HepG2 (cell line): ENCODE measurements around the gene WIZ. TPM values are rescaled to one million over a fixed set of nuclear protein-coding genes. Genes with fewer than 3 reads are reported as not detected.

ENCODE experiments used
- BCL6 ChIP-seq: IDR thresholded peaks from 2 replicates; pipeline ENCODE4 v1.6.1; 2016; ENCODE audit warnings: missing genetic modification reagents, missing compliant biosample characterization
- FOXO4 ChIP-seq: sonication (generic); formaldehyde crosslinking; conservative IDR thresholded peaks from 2 replicates; pipeline ENCODE4 v1.8.1; 2023; ENCODE audit warnings: missing genetic modification reagents
- JUNB ChIP-seq: sonication (generic); formaldehyde crosslinking; IDR thresholded peaks from 2 replicates; pipeline ENCODE4 v1.8.0; 2022; ENCODE audit warnings: missing genetic modification reagents, mild to moderate bottlenecking, borderline replicate concordance
- KAT2B ChIP-seq: fragments of 150-350 bp; IDR thresholded peaks from 2 replicates; pipeline ENCODE4 v1.6.1; 2014; ENCODE audit warnings: low read depth, low read length, borderline replicate concordance
- KAT8 ChIP-seq: IDR thresholded peaks from 2 replicates; pipeline ENCODE4 v1.6.1; 2016; ENCODE audit warnings: missing genetic modification reagents, missing compliant biosample characterization
- MAZ ChIP-seq, 2 experiments: sonication (generic) in 1 of 2; formaldehyde crosslinking in 1 of 2; IDR thresholded peaks; 2 replicates each; pipeline versions ENCODE4 v1.5.0 to v1.6.1; 2012 to 2020; ENCODE audit warnings: low read depth in 2 of 2, mild to moderate bottlenecking in 2 of 2, borderline replicate concordance in 1 of 2, improper control_type of control experiment in 1 of 2, low read length in 1 of 2, missing genetic modification reagents in 1 of 2, moderate library complexity in 1 of 2
- MBD4 ChIP-seq: IDR thresholded peaks from 2 replicates; pipeline ENCODE4 v1.6.1; 2012; ENCODE audit warnings: low read length, inconsistent platforms, borderline replicate concordance
- NRL ChIP-seq: sonication (generic); formaldehyde crosslinking; IDR thresholded peaks from 2 replicates; pipeline ENCODE4 v1.5.0; 2020; ENCODE audit warnings: missing genetic modification reagents, mild to moderate bottlenecking, moderate library complexity, borderline replicate concordance
- PHF21A ChIP-seq: sonication (generic); formaldehyde crosslinking; IDR thresholded peaks from 2 replicates; pipeline ENCODE4 v1.5.0; 2020; ENCODE audit warnings: mild to moderate bottlenecking, missing genetic modification reagents
- SOX6 ChIP-seq, 2 experiments: fragments of 450-650 bp in 1 of 2; sonication (generic) in 1 of 2; formaldehyde crosslinking in 1 of 2; IDR thresholded peaks; 2 replicates each; pipeline versions ENCODE4 v1.4.0 to v1.6.1; 2017 to 2020; ENCODE audit warnings: antibody characterized with exemption in 1 of 2, mild to moderate bottlenecking in 1 of 2, missing genetic modification reagents in 1 of 2
- SRSF1 ChIP-seq: fragments of 200-400 bp; formaldehyde crosslinking; optimal IDR thresholded peaks from 2 replicates; pipeline ENCODE3; 2017; ENCODE audit warnings: mild to moderate bottlenecking, low read depth, low read length, moderate library complexity
- STAT5B ChIP-seq: sonication (generic); formaldehyde crosslinking; IDR thresholded peaks from 2 replicates; pipeline ENCODE4 v1.4.0; 2020; ENCODE audit warnings: missing genetic modification reagents
- ZFP91 ChIP-seq: sonication (generic); formaldehyde crosslinking; IDR thresholded peaks from 2 replicates; pipeline ENCODE4 v1.9.0; 2022; ENCODE audit warnings: missing genetic modification reagents, mild to moderate bottlenecking, borderline replicate concordance
- ZNF530 ChIP-seq: sonication (generic); formaldehyde crosslinking; IDR thresholded peaks from 2 replicates; pipeline ENCODE4 v1.5.0; 2020; ENCODE audit warnings: low read depth, mild to moderate bottlenecking, missing genetic modification reagents
- ZNF546 ChIP-seq: sonication (generic); formaldehyde crosslinking; conservative IDR thresholded peaks from 2 replicates; pipeline ENCODE4 v1.8.1; 2023; ENCODE audit warnings: mild to moderate bottlenecking, missing genetic modification reagents
- ZNF556 ChIP-seq: sonication (generic); formaldehyde crosslinking; IDR thresholded peaks from 2 replicates; pipeline ENCODE4 v1.4.0; 2020; ENCODE audit warnings: mild to moderate bottlenecking, missing genetic modification reagents, borderline replicate concordance
- ZNF776 ChIP-seq: sonication (generic); formaldehyde crosslinking; IDR thresholded peaks from 2 replicates; pipeline ENCODE4 v1.4.0; 2020; ENCODE audit warnings: mild to moderate bottlenecking, missing genetic modification reagents
- ZNF777 ChIP-seq: sonication (generic); formaldehyde crosslinking; IDR thresholded peaks from 2 replicates; pipeline ENCODE4 v1.4.0; 2020; ENCODE audit warnings: missing genetic modification reagents
- ZNF879 ChIP-seq: sonication (generic); formaldehyde crosslinking; IDR thresholded peaks from 2 replicates; pipeline ENCODE4 v1.8.1; 2023; ENCODE audit warnings: missing genetic modification reagents
- polyA plus RNA-seq, 8 experiments: library from polyadenylated mRNA; depleted of rRNA in 3 of 8; stranded (reverse) in 7 of 8; unstranded in 1 of 8; fragments of >200 nt; fragmentation: Illumina TruSeq in 4 of 8; extraction: Trizol in 4 of 8; gene quantifications; 2 replicates each; pipeline versions ENCODE4 v1.2.1 to v1.2.3, GENCODE V29; 2011 to 2016; ENCODE audit warnings: low read depth in 4 of 8, missing spikeins in 1 of 8, mixed read lengths in 1 of 8; ENCODE audit not compliant: insufficient read depth in 1 of 8
- total RNA-seq, 5 experiments: library from RNA; depleted of rRNA; stranded (reverse); fragments of >200 nt; fragmentation: Illumina TruSeq; extraction: Trizol; gene quantifications; 2 replicates each; pipeline ENCODE4 v1.2.3, GENCODE V29; 2016; ENCODE audit warnings: low read depth in 1 of 5
- TF ChIP-seq, protein P1 (sequence below), 2 experiments: sonication (generic) in 1 of 2; formaldehyde crosslinking in 1 of 2; IDR thresholded peaks; 2 replicates each; pipeline versions ENCODE4 v1.5.1 to v1.6.1; 2011 to 2020; ENCODE audit warnings: borderline replicate concordance in 1 of 2, low read depth in 1 of 2, low read length in 1 of 2, mild to moderate bottlenecking in 1 of 2, missing genetic modification reagents in 1 of 2, moderate library complexity in 1 of 2
- TF ChIP-seq, protein P2 (sequence below): sonication (generic); formaldehyde crosslinking; IDR thresholded peaks from 2 replicates; pipeline ENCODE4 v1.8.0; 2022; ENCODE audit warnings: mild to moderate bottlenecking, missing genetic modification reagents

Gene WIZ
- total and polyA plus RNA-seq, 2 of the 13 experiments (the other 11 are each of a cell fraction or from before 2014, with no cell fraction given), result 4.7 to 4.8 TPM

DNA sequence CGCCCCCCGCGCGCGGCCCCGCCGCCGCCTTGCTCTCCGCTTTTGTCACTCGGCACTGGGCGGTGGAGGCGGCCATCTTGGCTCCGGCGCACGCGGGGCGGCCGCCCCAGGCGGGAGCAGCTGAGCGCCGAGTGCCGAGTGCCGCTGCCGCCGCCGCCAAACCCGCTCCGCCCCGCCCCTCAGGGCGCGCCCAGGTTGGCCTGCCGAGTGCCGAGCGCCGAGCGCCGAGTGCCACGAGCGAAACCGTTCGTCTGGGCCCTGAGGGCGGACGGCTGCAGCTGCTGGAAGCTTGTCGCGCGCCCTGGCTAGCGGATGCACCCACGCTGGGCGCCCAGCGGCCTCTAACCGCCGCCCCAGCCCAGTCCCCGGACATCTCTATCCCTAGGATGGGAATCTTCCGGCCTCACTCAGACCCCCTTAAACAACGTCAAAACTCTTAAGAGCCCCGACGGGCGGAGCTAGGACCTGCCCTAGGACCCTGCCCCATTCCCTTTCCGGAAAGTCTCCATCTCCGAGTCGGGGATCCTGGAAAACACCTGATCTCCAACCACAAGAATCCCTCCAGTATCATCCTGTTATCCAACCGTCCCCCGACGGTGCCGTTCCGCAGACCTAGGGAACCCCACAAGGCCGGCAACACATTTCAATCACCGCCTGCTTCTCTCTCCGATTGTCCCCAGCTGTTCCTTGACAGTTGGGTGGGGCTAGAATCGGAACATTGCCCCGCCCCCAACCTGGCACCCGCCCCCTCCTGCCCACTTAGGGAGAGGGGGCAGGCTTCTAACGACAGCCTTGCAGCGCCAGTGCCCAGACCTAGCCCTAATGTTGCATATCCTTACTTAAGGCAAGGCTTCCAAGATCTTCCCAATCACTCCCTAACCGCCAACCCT lies 16.9 kb downstream of the WIZ start (continued):
- peak; percentile 94 for TF ChIP-seq ZFP91 (CRISPR knock-in tag)
- TF ChIP-seq ZNF777 (CRISPR knock-in tag), result peak; percentile 98
- TF ChIP-seq KAT2B, result no peak
- TF ChIP-seq, protein P1, sequence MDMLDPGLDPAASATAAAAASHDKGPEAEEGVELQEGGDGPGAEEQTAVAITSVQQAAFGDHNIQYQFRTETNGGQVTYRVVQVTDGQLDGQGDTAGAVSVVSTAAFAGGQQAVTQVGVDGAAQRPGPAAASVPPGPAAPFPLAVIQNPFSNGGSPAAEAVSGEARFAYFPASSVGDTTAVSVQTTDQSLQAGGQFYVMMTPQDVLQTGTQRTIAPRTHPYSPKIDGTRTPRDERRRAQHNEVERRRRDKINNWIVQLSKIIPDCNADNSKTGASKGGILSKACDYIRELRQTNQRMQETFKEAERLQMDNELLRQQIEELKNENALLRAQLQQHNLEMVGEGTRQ (IDR thresholded peaks at IDR 0.05; ENCODE audit: low read depth, low read length), result no peak
- TF ChIP-seq, protein P1 (CRISPR knock-in tag; IDR thresholded peaks at IDR 0.05; ENCODE audit: borderline replicate concordance), result no peak
- TF ChIP-seq SOX6 (IDR thresholded peaks at IDR 0.05), result no peak
- no peak for TF ChIP-seq SOX6 (CRISPR knock-in tag; IDR thresholded peaks at IDR 0.05)
- TF ChIP-seq ZNF776 (CRISPR knock-in tag), result no peak; the same call in 1 of the 2 replicates
- 0 out of 2 replicates have a peak, but pooled peaks have one; percentile 23 for TF ChIP-seq PHF21A (CRISPR knock-in tag)
- no peak for TF ChIP-seq MBD4
- TF ChIP-seq FOXO4 (CRISPR knock-in tag), result no peak
- TF ChIP-seq ZNF879 (CRISPR knock-in tag), result no peak
- TF ChIP-seq BCL6 (CRISPR knock-in tag), result no peak
- peak; percentile 63; the same call in 1 of the 2 replicates for TF ChIP-seq KAT8 (CRISPR knock-in tag)
- TF ChIP-seq STAT5B (CRISPR knock-in tag), result no peak
- no peak for TF ChIP-seq ZNF530 (CRISPR knock-in tag)
- TF ChIP-seq SRSF1, result no peak
- peak; percentile 84; the same call in 1 of the 2 replicates for TF ChIP-seq ZNF556 (CRISPR knock-in tag)
- peak; percentile 89 for TF ChIP-seq MAZ (IDR thresholded peaks at IDR 0.05; ENCODE audit: borderline replicate concordance, low read depth, low read length)
- peak; percentile 97 for TF ChIP-seq MAZ (CRISPR knock-in tag; IDR thresholded peaks at IDR 0.05; ENCODE audit: low read depth)
- 0 out of 2 replicates have a peak, but pooled peaks have one; percentile 59 for TF ChIP-seq ZNF546
- TF ChIP-seq NRL (CRISPR knock-in tag), result no peak
- TF ChIP-seq, protein P2, sequence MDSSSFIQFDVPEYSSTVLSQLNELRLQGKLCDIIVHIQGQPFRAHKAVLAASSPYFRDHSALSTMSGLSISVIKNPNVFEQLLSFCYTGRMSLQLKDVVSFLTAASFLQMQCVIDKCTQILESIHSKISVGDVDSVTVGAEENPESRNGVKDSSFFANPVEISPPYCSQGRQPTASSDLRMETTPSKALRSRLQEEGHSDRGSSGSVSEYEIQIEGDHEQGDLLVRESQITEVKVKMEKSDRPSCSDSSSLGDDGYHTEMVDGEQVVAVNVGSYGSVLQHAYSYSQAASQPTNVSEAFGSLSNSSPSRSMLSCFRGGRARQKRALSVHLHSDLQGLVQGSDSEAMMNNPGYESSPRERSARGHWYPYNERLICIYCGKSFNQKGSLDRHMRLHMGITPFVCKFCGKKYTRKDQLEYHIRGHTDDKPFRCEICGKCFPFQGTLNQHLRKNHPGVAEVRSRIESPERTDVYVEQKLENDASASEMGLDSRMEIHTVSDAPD, result no peak
- TF ChIP-seq JUNB (CRISPR knock-in tag), result no peak
